HCT116 (cell line): Measurements from ENCODE around the gene CHPT1. TPM values are rescaled to one million over a fixed set of nuclear protein-coding genes. Genes with fewer than 3 reads are reported as not detected.

Experiments
- ATAC-seq: fragments of 200-7000 bp; cut with Tn5 transposase; 2 replicates; pipeline ENCODE4 v1.9.1; 2020; ENCODE audit warnings: mild to moderate bottlenecking, moderate library complexity
- BruUV-seq: library from RNA; stranded (reverse); fragments of 400-500 nt; replicated peaks from 2 replicates; lab custom pipeline; 2021; lab: Mats Ljungman, UMichigan
- CTCF ChIA-PET: fragments of 300-600 bp; sonication (Branson Sonifier 250); formaldehyde crosslinking; loops from one replicate; lab custom pipeline; 2021; ENCODE audit warnings: antibody characterized with exemption; lab: Charles Lee
- POLR2A ChIA-PET: fragments of 300-600, 350-600 bp; sonication (Branson Sonifier 250); formaldehyde crosslinking; loops from one replicate; lab custom pipeline; 2021; ENCODE audit warnings: antibody characterized with exemption; lab: Charles Lee
- RAD21 ChIA-PET, 2 experiments: fragments of 300-600 bp; sonication (Branson Sonifier 250); formaldehyde crosslinking; loops; one replicate each; lab custom pipeline; 2023; ENCODE audit warnings: low total read pairs in 2 of 2; ENCODE audit not compliant: uncharacterized antibody in 2 of 2, unreplicated experiment in 2 of 2, low non-redundant PET in 1 of 2; lab: Charles Lee
- DNase-seq: peaks from one replicate; pipeline ENCODE4 v3.0.0-alpha.2; 2010; ENCODE audit warnings: low read depth, low spot score
- H2AFZ ChIP-seq: fragments of 200-600 bp; shearing (Covaris generic), sonication (generic); 2 replicates; pipeline ENCODE4 v1.6.1; 2017; ENCODE audit warnings: low read depth, mixed run types, mixed read lengths, antibody characterized with exemption, low read length; ENCODE audit not compliant: poor library complexity, severe bottlenecking
- H3K27ac ChIP-seq: 2 replicates; pipeline ENCODE4 v1.5.1; 2012; ENCODE audit warnings: low read depth, low read length
- H3K27me3 ChIP-seq: fragments of 200-600 bp; sonication (generic); 2 replicates; pipeline ENCODE4 v1.6.1; 2016; ENCODE audit warnings: mixed run types, low read length, mixed read lengths; ENCODE audit not compliant: insufficient read depth
- H3K36me3 ChIP-seq, 2 experiments: fragments of 200-500 bp in 1 of 2; fragments of 200-600 bp in 1 of 2; sonication (Bioruptor generic) in 1 of 2; sonication (generic) in 1 of 2; 2 replicates each; pipeline versions ENCODE4 v1.5.1 to v1.6.1; 2014 to 2016; ENCODE audit warnings: low read length in 2 of 2, inconsistent platforms in 1 of 2, mixed read lengths in 1 of 2, mixed run types in 1 of 2; ENCODE audit not compliant: insufficient read depth in 2 of 2, control insufficient read depth in 1 of 2
- H3K4me1 ChIP-seq, 2 experiments: fragments of 200-600 bp in 1 of 2; sonication (generic) in 1 of 2; 2 replicates each; pipeline versions ENCODE4 v1.5.1 to v1.6.1; 2012 to 2017; ENCODE audit warnings: low read length in 2 of 2, inconsistent platforms in 1 of 2, mild to moderate bottlenecking in 1 of 2, mixed read lengths in 1 of 2, mixed run types in 1 of 2, moderate library complexity in 1 of 2; ENCODE audit not compliant: insufficient read depth in 2 of 2, control insufficient read depth in 1 of 2
- H3K4me2 ChIP-seq: fragments of 200-600 bp; sonication (generic); 2 replicates; pipeline ENCODE4 v1.6.1; 2017; ENCODE audit warnings: mixed run types, low read length, mixed read lengths
- H3K4me3 ChIP-seq, 2 experiments: fragments of 200-600 bp in 1 of 2; sonication (generic) in 1 of 2; replicated peaks in 1 of 2; 2 replicates each; pipeline ENCODE4 v1.5.1; 2011 to 2016; ENCODE audit warnings: low read length in 2 of 2, control low read depth in 1 of 2, low read depth in 1 of 2, mild to moderate bottlenecking in 1 of 2, mixed read lengths in 1 of 2, mixed run types in 1 of 2
- H3K79me2 ChIP-seq: fragments of 200-600 bp; sonication (generic); 2 replicates; pipeline ENCODE4 v1.6.1; 2017; ENCODE audit warnings: mild to moderate bottlenecking, mixed run types, low read length, moderate library complexity, mixed read lengths; ENCODE audit not compliant: insufficient read depth
- H3K9ac ChIP-seq: fragments of 200-600 bp; sonication (generic); 2 replicates; pipeline ENCODE4 v1.6.1; 2016; ENCODE audit warnings: low read length, mixed read lengths
- H3K9me2 ChIP-seq: fragments of 200-600 bp; sonication (generic), shearing (Covaris generic); 2 replicates; pipeline ENCODE4 v1.6.1; 2017; ENCODE audit warnings: mixed run types, mild to moderate bottlenecking, moderate library complexity; ENCODE audit not compliant: insufficient read depth
- H3K9me3 ChIP-seq, 2 experiments: fragments of 200-500 bp in 1 of 2; fragments of 200-600 bp in 1 of 2; sonication (Bioruptor generic) in 1 of 2; sonication (generic) in 1 of 2; 2 replicates each; pipeline ENCODE4 v1.6.1; 2014 to 2017; ENCODE audit warnings: low read length in 2 of 2, mixed read lengths in 2 of 2, inconsistent platforms in 1 of 2, low read depth in 1 of 2, mild to moderate bottlenecking in 1 of 2, mixed run types in 1 of 2, moderate library complexity in 1 of 2; ENCODE audit not compliant: control insufficient read depth in 1 of 2, insufficient read depth in 1 of 2
- H4K20me1 ChIP-seq: fragments of 200-600 bp; sonication (generic), shearing (Covaris generic); 2 replicates; pipeline ENCODE4 v1.6.1; 2017; ENCODE audit warnings: mixed run types, mild to moderate bottlenecking, moderate library complexity; ENCODE audit not compliant: insufficient read depth
- CEBPB ChIP-seq: IDR thresholded peaks from 2 replicates; pipeline ENCODE4 v1.6.1; 2012; ENCODE audit warnings: low read depth
- CTCF ChIP-seq, 3 experiments: fragments of 200-600 bp in 1 of 3; sonication (generic) in 1 of 3; IDR thresholded peaks in 2 of 3; conservative IDR thresholded peaks in 1 of 3; 2 replicates each; pipeline ENCODE4 v1.5.1; 2012 to 2017; ENCODE audit warnings: low read depth in 2 of 3, low read length in 2 of 3, antibody characterized with exemption in 1 of 3, borderline replicate concordance in 1 of 3, control low read depth in 1 of 3, mild to moderate bottlenecking in 1 of 3, mixed read lengths in 1 of 3, mixed run types in 1 of 3, moderate library complexity in 1 of 3; ENCODE audit not compliant: insufficient read depth in 1 of 3
- EGR1 ChIP-seq: IDR thresholded peaks from 2 replicates; pipeline ENCODE4 v1.6.1; 2012; ENCODE audit warnings: low read depth
- EZH2 ChIP-seq: fragments of 200-600 bp; sonication (generic); IDR thresholded peaks from 2 replicates; pipeline ENCODE4 v1.6.1; 2017; ENCODE audit warnings: antibody characterized with exemption, mixed run types
- EZH2phosphoT487 ChIP-seq: fragments of 200-600 bp; IDR thresholded peaks from 2 replicates; pipeline ENCODE4 v1.6.1; 2018; ENCODE audit warnings: antibody characterized with exemption, borderline replicate concordance
- FOSL1 ChIP-seq: IDR thresholded peaks from 2 replicates; pipeline ENCODE4 v1.6.1; 2012; ENCODE audit warnings: low read depth
- JUND ChIP-seq: IDR thresholded peaks from 2 replicates; pipeline ENCODE4 v1.6.1; 2012
- MAX ChIP-seq: IDR thresholded peaks from 2 replicates; pipeline ENCODE4 v1.6.1; 2012
- POLR2A ChIP-seq: IDR thresholded peaks from 2 replicates; pipeline ENCODE4 v1.7.0; 2011; ENCODE audit warnings: borderline replicate concordance; ENCODE audit not compliant: insufficient read depth, insufficient read length; ENCODE audit errors: extremely low read depth
- POLR2AphosphoS5 ChIP-seq: IDR thresholded peaks from 2 replicates; pipeline ENCODE4 v1.6.1; 2011; ENCODE audit warnings: mild to moderate bottlenecking, low read depth, low read length, moderate library complexity
- RAD21 ChIP-seq: IDR thresholded peaks from 2 replicates; pipeline ENCODE4 v1.6.1; 2012; ENCODE audit warnings: low read depth, mild to moderate bottlenecking
- REST ChIP-seq: IDR thresholded peaks from 2 replicates; pipeline ENCODE4 v1.6.1; 2012; ENCODE audit warnings: low read depth
- SIN3A ChIP-seq: IDR thresholded peaks from 2 replicates; pipeline ENCODE4 v1.6.1; 2012; ENCODE audit warnings: low read depth
- SP1 ChIP-seq: IDR thresholded peaks from 2 replicates; pipeline ENCODE4 v1.6.1; 2012; ENCODE audit warnings: low read depth
- TCF7L2 ChIP-seq: IDR thresholded peaks from 2 replicates; pipeline ENCODE4 v1.7.0; 2011; ENCODE audit warnings: borderline replicate concordance, inconsistent platforms; ENCODE audit not compliant: insufficient read depth, insufficient read length; ENCODE audit errors: extremely low read depth
- ZFX ChIP-seq: fragments of 450-650 bp; IDR thresholded peaks from 2 replicates; pipeline ENCODE4 v1.6.1; 2017
- intact Hi-C: fragments of 100-400 bp; cut with micrococcal nuclease; formaldehyde crosslinking; loops from 2 replicates; pipeline ENCODE4 v1.10.0; 2022
- total RNA-seq: library from RNA; stranded (reverse); gene quantifications from one replicate; pipeline ENCODE4 v1.2.1, GENCODE V29; 2021; ENCODE audit not compliant: unreplicated experiment
- TF ChIP-seq, protein P1 (sequence below): IDR thresholded peaks from 2 replicates; pipeline ENCODE4 v1.6.1; 2012
- TF ChIP-seq, protein P2 (sequence below): IDR thresholded peaks from 2 replicates; pipeline ENCODE4 v1.6.1; 2011; ENCODE audit warnings: mild to moderate bottlenecking, low read length, moderate library complexity; ENCODE audit not compliant: insufficient replicate concordance; ENCODE audit errors: extremely low read depth

Gene CHPT1
- total RNA-seq, 1 experiment from 2014 or later = 20.1 TPM

- no peak for TF ChIP-seq EGR1
- no peak for TF ChIP-seq TCF7L2
- no peak for TF ChIP-seq CTCF (IDR thresholded peaks at IDR 0.05 in 2 of 3, conservative IDR thresholded peaks at IDR 0.05 in 1 of 3; ENCODE audit: borderline replicate concordance in 1 of 3, insufficient read depth in 1 of 3, low read depth in 2 of 3, low read length in 2 of 3)
- TF ChIP-seq FOSL1 = no peak
- TF ChIP-seq, protein P1, sequence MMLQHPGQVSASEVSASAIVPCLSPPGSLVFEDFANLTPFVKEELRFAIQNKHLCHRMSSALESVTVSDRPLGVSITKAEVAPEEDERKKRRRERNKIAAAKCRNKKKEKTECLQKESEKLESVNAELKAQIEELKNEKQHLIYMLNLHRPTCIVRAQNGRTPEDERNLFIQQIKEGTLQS = no peak
- TF ChIP-seq, protein P2, sequence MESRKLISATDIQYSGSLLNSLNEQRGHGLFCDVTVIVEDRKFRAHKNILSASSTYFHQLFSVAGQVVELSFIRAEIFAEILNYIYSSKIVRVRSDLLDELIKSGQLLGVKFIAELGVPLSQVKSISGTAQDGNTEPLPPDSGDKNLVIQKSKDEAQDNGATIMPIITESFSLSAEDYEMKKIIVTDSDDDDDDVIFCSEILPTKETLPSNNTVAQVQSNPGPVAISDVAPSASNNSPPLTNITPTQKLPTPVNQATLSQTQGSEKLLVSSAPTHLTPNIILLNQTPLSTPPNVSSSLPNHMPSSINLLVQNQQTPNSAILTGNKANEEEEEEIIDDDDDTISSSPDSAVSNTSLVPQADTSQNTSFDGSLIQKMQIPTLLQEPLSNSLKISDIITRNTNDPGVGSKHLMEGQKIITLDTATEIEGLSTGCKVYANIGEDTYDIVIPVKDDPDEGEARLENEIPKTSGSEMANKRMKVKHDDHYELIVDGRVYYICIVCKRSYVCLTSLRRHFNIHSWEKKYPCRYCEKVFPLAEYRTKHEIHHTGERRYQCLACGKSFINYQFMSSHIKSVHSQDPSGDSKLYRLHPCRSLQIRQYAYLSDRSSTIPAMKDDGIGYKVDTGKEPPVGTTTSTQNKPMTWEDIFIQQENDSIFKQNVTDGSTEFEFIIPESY = no peak
- TF ChIP-seq JUND = no peak
- TF ChIP-seq EZH2phosphoT487 = no peak
- TF ChIP-seq MAX = no peak
- no peak for TF ChIP-seq SIN3A
- no peak for TF ChIP-seq POLR2AphosphoS5
- no peak for TF ChIP-seq EZH2
- TF ChIP-seq RAD21 = no peak
- no peak for TF ChIP-seq ZFX
- TF ChIP-seq SP1 = no peak
- TF ChIP-seq REST = no peak
- no peak for TF ChIP-seq CEBPB
- no peak for TF ChIP-seq POLR2A
- DNase-seq = no peak
- Histone ChIP-seq H2AFZ (no peak overlapping the region), H3K4me1 (no peaks in the 10 kb centered on the region), H4K20me1 (no peaks in the 10 kb centered on the region), H3K9me3 (no peaks in the 10 kb centered on the region), H3K27ac (no peak overlapping the region), H3K27me3 (no peaks in the 10 kb centered on the region), H3K4me2 (no peak overlapping the region), H3K79me2 (no peaks in the 10 kb centered on the region), H3K36me3 (peaks cover 0 to 5% of the 10 kb centered on the region in 2 experiments; a peak in 2 of 4 replicates), H3K4me3 (no peak overlapping the region), H3K9me2 (no peaks in the 10 kb centered on the region), H3K9ac (no peak overlapping the region)
- ChIA-PET CTCF (no interaction called here), RAD21 (no interaction called here), POLR2A (no interaction called here)
- no TSS peak for BruUV-seq
- ATAC-seq = no peak
- intact Hi-C loops = no loop called here
These were observed 35.7 kb downstream of the CHPT1 start for GRCh38 chr12:101733166-101733565.
